ENCODE results near the gene MAP3K20.
A peak's percentile ranks its signal among the peaks of the same experiment; 100 is the strongest.

Gene MAP3K20

DNA sequence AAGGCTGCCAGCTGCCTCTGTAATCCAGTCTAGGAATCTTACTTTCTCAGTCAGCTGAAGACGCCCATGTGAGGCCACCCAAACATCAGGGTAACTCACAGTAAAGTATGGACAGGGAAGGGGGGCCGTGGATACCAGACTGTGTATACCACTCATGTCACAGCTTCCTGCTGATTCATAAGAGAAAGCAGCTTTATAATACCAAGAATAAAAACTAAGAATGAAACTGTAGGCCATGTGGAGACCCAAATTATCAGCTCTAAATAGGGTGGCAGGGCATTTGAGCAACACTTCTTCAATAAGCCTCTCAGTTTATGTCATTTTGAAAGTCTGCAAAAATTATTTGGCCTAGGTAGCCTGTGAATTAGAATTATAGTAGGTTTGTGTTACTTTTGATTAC lies 164.0 kb downstream of the MAP3K20 start:
- Histone ChIP-seq H4K20me1 (ENCODE audit: insufficient read depth, low read length) (no peaks in the 10 kb centered on the region), H3K4me1 (ENCODE audit: low read length) (peaks cover 45% of the 10 kb centered on the region), H3K79me2 (ENCODE audit: low read length) (no peaks in the 10 kb centered on the region), H3K36me3 (replicated peaks; ENCODE audit: low read depth, low read length) (peaks cover 18% of the 10 kb centered on the region), H3K4me2 (ENCODE audit: low read length) (peak overlapping the region; percentile 75), H2AFZ (ENCODE audit: low read depth, low read length) (no peak overlapping the region), H3K9ac (ENCODE audit: low read length) (peak overlapping the region; percentile 56), H3K9me3 (ENCODE audit: insufficient read depth, low read length) (no peaks in the 10 kb centered on the region), H3K27ac (ENCODE audit: low read length) (peak overlapping the region; percentile 95), H3K27me3 (ENCODE audit: low read depth, low read length) (no peaks in the 10 kb centered on the region), H3K4me3 (ENCODE audit: low read length) (peak overlapping the region; percentile 45)
- TF ChIP-seq, protein P1, sequence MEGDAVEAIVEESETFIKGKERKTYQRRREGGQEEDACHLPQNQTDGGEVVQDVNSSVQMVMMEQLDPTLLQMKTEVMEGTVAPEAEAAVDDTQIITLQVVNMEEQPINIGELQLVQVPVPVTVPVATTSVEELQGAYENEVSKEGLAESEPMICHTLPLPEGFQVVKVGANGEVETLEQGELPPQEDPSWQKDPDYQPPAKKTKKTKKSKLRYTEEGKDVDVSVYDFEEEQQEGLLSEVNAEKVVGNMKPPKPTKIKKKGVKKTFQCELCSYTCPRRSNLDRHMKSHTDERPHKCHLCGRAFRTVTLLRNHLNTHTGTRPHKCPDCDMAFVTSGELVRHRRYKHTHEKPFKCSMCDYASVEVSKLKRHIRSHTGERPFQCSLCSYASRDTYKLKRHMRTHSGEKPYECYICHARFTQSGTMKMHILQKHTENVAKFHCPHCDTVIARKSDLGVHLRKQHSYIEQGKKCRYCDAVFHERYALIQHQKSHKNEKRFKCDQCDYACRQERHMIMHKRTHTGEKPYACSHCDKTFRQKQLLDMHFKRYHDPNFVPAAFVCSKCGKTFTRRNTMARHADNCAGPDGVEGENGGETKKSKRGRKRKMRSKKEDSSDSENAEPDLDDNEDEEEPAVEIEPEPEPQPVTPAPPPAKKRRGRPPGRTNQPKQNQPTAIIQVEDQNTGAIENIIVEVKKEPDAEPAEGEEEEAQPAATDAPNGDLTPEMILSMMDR (IDR thresholded peaks at IDR 0.05; ENCODE audit: low read depth, low read length): peak; percentile 23; the same call in 1 of the 2 replicates
- TF ChIP-seq EZH2phosphoT487 (IDR thresholded peaks at IDR 0.05; ENCODE audit: low read depth): peak; percentile 51; the same call in 1 of the 2 replicates

DNA sequence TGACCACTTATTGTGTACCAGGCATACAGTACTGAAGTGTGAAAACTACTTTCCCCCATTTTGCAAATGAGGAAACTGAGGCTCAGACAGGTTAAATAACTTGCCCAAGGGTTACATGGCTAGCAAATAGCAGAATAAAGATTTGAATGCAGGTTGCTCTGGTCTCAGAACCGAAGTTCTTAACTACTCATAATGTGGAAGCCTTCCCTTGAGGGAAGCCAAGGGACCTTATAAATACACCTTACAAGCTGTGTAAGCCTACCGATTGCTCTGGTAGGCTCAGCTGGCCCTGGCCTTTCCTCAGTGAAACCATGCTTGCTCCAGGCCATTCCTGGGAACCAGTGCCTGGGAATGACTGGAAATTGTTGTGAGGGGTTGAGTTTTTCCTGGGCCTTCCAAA lies 164.4 kb downstream of the MAP3K20 start:
- peaks cover 45% of the 10 kb centered on the region for H3K4me1 ChIP-seq (ENCODE audit: low read length)
- no peak overlapping the region for H2AFZ ChIP-seq (ENCODE audit: low read depth, low read length)
- TF ChIP-seq EZH2phosphoT487 (IDR thresholded peaks at IDR 0.05; ENCODE audit: low read depth): no peak
- TF ChIP-seq, protein P1 (IDR thresholded peaks at IDR 0.05; ENCODE audit: low read depth, low read length): no peak
- H3K27me3 ChIP-seq (ENCODE audit: low read depth, low read length): no peaks in the 10 kb centered on the region
- no peaks in the 10 kb centered on the region for H4K20me1 ChIP-seq (ENCODE audit: insufficient read depth, low read length)
- H3K9me3 ChIP-seq (ENCODE audit: insufficient read depth, low read length): no peaks in the 10 kb centered on the region
- H3K9ac ChIP-seq (ENCODE audit: low read length): peak overlapping the region; percentile 56; the same call in 1 of the 2 replicates
- H3K27ac ChIP-seq (ENCODE audit: low read length): peak overlapping the region; percentile 95
- peak overlapping the region; percentile 45 for H3K4me3 ChIP-seq (ENCODE audit: low read length)
- peaks cover 18% of the 10 kb centered on the region for H3K36me3 ChIP-seq (replicated peaks; ENCODE audit: low read depth, low read length)
- peak overlapping the region; percentile 75 for H3K4me2 ChIP-seq (ENCODE audit: low read length)
- no peaks in the 10 kb centered on the region for H3K79me2 ChIP-seq (ENCODE audit: low read length)

DNA sequence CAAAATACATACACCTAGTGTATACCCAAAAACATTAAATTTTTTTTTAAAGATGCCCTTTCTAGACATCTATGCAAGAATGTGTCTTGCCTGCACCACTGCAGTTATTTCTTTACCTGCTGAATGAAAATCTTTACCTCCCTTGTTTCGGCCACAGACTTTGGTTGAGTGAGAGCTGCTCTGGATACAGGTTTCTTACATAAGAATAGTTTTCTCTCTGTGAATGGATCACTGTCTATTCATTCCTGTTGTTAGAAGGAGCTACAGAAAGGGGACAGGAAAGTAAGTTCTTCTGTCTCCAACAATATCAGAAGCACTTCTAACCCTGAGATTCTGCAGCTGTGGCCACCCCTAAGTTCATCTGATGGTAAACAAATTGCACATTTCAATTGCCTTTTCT lies 166.0 kb downstream of the MAP3K20 start:
- no peaks in the 10 kb centered on the region for H4K20me1 ChIP-seq (ENCODE audit: insufficient read depth, low read length)
- no peaks in the 10 kb centered on the region for H3K9me3 ChIP-seq (ENCODE audit: insufficient read depth, low read length)
- no peak overlapping the region for H3K27ac ChIP-seq (ENCODE audit: low read length)
- H3K4me1 ChIP-seq (ENCODE audit: low read length): peaks cover 45% of the 10 kb centered on the region
- no peak overlapping the region for H3K9ac ChIP-seq (ENCODE audit: low read length)
- no peak overlapping the region for H3K4me2 ChIP-seq (ENCODE audit: low read length)
- peaks cover 18% of the 10 kb centered on the region for H3K36me3 ChIP-seq (replicated peaks; ENCODE audit: low read depth, low read length)
- no peak for TF ChIP-seq EZH2phosphoT487 (IDR thresholded peaks at IDR 0.05; ENCODE audit: low read depth)
- TF ChIP-seq, protein P1 (IDR thresholded peaks at IDR 0.05; ENCODE audit: low read depth, low read length): no peak
- H2AFZ ChIP-seq (ENCODE audit: low read depth, low read length): no peak overlapping the region
- no peaks in the 10 kb centered on the region for H3K27me3 ChIP-seq (ENCODE audit: low read depth, low read length)
- H3K79me2 ChIP-seq (ENCODE audit: low read length): no peaks in the 10 kb centered on the region
- H3K4me3 ChIP-seq (ENCODE audit: low read length): no peak overlapping the region

DNA sequence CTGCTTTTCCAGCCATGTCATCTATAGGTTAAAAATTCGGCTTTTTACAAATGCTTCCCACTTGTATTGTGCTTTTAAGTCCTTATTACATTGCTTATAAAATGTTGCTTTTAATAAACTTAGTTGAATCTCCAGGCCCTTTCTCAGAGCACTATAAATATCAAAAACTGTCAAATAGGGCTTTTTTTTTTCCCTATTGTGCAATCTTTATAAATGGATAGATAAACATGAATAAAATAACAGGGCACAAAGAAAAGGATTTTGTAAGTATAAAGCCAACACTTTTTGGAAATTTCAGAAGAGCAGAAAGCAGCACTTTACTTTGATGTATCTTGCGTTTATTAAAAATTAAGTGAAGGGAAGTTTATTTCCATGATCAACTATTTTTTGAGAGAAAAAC lies 171.5 kb downstream of the MAP3K20 start:
- TF ChIP-seq, protein P1 (IDR thresholded peaks at IDR 0.05; ENCODE audit: low read depth, low read length): no peak
- no peak for TF ChIP-seq EZH2phosphoT487 (IDR thresholded peaks at IDR 0.05; ENCODE audit: low read depth)
- Histone ChIP-seq H3K27ac (ENCODE audit: low read length) (no peak overlapping the region), H3K27me3 (ENCODE audit: low read depth, low read length) (no peaks in the 10 kb centered on the region), H3K4me2 (ENCODE audit: low read length) (no peak overlapping the region), H3K36me3 (replicated peaks; ENCODE audit: low read depth, low read length) (peaks cover 12% of the 10 kb centered on the region), H3K79me2 (ENCODE audit: low read length) (no peaks in the 10 kb centered on the region), H3K9me3 (ENCODE audit: insufficient read depth, low read length) (no peaks in the 10 kb centered on the region), H3K4me3 (ENCODE audit: low read length) (no peak overlapping the region), H2AFZ (ENCODE audit: low read depth, low read length) (no peak overlapping the region), H3K4me1 (ENCODE audit: low read length) (no peaks in the 10 kb centered on the region), H3K9ac (ENCODE audit: low read length) (no peak overlapping the region), H4K20me1 (ENCODE audit: insufficient read depth, low read length) (no peaks in the 10 kb centered on the region)
